Measurements from ENCODE around the gene TMEM52. TPM values are rescaled to one million over a fixed set of nuclear protein-coding genes. Genes with fewer than 3 reads are reported as not detected.

TMEM52 gene
- total and polyA plus RNA-seq, 9 of the 15 experiments (the other 6 are each of a cell fraction or from before 2014, with no cell fraction given) = 0.37 to 22.5 (median 6.8) TPM

GRCh38 chr1:1889847-1890505 is 29.1 kb downstream of the TMEM52 start (continued):
- TF ChIP-seq, protein P1, sequence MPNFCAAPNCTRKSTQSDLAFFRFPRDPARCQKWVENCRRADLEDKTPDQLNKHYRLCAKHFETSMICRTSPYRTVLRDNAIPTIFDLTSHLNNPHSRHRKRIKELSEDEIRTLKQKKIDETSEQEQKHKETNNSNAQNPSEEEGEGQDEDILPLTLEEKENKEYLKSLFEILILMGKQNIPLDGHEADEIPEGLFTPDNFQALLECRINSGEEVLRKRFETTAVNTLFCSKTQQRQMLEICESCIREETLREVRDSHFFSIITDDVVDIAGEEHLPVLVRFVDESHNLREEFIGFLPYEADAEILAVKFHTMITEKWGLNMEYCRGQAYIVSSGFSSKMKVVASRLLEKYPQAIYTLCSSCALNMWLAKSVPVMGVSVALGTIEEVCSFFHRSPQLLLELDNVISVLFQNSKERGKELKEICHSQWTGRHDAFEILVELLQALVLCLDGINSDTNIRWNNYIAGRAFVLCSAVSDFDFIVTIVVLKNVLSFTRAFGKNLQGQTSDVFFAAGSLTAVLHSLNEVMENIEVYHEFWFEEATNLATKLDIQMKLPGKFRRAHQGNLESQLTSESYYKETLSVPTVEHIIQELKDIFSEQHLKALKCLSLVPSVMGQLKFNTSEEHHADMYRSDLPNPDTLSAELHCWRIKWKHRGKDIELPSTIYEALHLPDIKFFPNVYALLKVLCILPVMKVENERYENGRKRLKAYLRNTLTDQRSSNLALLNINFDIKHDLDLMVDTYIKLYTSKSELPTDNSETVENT (CRISPR knock-in tag; IDR thresholded peaks at IDR 0.05) = 0 out of 2 replicates have a peak, but pooled peaks have one; percentile 24
- TF ChIP-seq ZNF197 (CRISPR knock-in tag; IDR thresholded peaks at IDR 0.05; ENCODE audit: low read depth) = no peak
- TF ChIP-seq, protein P2, sequence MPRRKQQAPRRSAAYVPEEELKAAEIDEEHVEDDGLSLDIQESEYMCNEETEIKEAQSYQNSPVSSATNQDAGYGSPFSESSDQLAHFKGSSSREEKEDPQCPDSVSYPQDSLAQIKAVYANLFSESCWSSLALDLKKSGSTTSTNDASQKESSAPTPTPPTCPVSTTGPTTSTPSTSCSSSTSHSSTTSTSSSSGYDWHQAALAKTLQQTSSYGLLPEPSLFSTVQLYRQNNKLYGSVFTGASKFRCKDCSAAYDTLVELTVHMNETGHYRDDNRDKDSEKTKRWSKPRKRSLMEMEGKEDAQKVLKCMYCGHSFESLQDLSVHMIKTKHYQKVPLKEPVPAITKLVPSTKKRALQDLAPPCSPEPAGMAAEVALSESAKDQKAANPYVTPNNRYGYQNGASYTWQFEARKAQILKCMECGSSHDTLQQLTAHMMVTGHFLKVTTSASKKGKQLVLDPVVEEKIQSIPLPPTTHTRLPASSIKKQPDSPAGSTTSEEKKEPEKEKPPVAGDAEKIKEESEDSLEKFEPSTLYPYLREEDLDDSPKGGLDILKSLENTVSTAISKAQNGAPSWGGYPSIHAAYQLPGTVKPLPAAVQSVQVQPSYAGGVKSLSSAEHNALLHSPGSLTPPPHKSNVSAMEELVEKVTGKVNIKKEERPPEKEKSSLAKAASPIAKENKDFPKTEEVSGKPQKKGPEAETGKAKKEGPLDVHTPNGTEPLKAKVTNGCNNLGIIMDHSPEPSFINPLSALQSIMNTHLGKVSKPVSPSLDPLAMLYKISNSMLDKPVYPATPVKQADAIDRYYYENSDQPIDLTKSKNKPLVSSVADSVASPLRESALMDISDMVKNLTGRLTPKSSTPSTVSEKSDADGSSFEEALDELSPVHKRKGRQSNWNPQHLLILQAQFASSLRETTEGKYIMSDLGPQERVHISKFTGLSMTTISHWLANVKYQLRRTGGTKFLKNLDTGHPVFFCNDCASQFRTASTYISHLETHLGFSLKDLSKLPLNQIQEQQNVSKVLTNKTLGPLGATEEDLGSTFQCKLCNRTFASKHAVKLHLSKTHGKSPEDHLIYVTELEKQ (CRISPR knock-in tag; IDR thresholded peaks at IDR 0.05) = no peak
- no peak for TF ChIP-seq MAFG (tag; conservative IDR thresholded peaks at IDR 0.05)
- TF ChIP-seq TEAD2 (tag; IDR thresholded peaks at IDR 0.05) = no peak
- peak; percentile 59 for TF ChIP-seq GATAD2B (IDR thresholded peaks at IDR 0.05; ENCODE audit: borderline replicate concordance)
- no peak for TF ChIP-seq HDAC6 (IDR thresholded peaks at IDR 0.05; ENCODE audit: low read depth, low read length)
- TF ChIP-seq, protein P3, sequence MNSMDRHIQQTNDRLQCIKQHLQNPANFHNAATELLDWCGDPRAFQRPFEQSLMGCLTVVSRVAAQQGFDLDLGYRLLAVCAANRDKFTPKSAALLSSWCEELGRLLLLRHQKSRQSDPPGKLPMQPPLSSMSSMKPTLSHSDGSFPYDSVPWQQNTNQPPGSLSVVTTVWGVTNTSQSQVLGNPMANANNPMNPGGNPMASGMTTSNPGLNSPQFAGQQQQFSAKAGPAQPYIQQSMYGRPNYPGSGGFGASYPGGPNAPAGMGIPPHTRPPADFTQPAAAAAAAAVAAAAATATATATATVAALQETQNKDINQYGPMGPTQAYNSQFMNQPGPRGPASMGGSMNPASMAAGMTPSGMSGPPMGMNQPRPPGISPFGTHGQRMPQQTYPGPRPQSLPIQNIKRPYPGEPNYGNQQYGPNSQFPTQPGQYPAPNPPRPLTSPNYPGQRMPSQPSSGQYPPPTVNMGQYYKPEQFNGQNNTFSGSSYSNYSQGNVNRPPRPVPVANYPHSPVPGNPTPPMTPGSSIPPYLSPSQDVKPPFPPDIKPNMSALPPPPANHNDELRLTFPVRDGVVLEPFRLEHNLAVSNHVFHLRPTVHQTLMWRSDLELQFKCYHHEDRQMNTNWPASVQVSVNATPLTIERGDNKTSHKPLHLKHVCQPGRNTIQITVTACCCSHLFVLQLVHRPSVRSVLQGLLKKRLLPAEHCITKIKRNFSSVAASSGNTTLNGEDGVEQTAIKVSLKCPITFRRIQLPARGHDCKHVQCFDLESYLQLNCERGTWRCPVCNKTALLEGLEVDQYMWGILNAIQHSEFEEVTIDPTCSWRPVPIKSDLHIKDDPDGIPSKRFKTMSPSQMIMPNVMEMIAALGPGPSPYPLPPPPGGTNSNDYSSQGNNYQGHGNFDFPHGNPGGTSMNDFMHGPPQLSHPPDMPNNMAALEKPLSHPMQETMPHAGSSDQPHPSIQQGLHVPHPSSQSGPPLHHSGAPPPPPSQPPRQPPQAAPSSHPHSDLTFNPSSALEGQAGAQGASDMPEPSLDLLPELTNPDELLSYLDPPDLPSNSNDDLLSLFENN (IDR thresholded peaks at IDR 0.05; ENCODE audit: low read depth in 2 of 2, low read length in 2 of 2) = no peak
- TF ChIP-seq EWSR1 (IDR thresholded peaks at IDR 0.05; ENCODE audit: borderline replicate concordance, low read depth, partially characterized antibody) = no peak
- peak; percentile 55; the same call in 1 of the 2 replicates for TF ChIP-seq PHF8 (IDR thresholded peaks at IDR 0.05; ENCODE audit: borderline replicate concordance, low read length)
- TF ChIP-seq JUN (IDR thresholded peaks at IDR 0.05; ENCODE audit: borderline replicate concordance, low read depth, low read length) = no peak
- no peak for TF ChIP-seq JUN (CRISPR knock-in tag; IDR thresholded peaks at IDR 0.05; ENCODE audit: borderline replicate concordance)
- peak in 1 of 2 experiments; percentile 74; a peak in 1 of 4 replicates for TF ChIP-seq HDAC1 (IDR thresholded peaks at IDR 0.05)
- TF ChIP-seq KHSRP (IDR thresholded peaks at IDR 0.05) = no peak
- no peak for TF ChIP-seq CAMTA2 (CRISPR knock-in tag; conservative IDR thresholded peaks at IDR 0.05)
- TF ChIP-seq MYC (IDR thresholded peaks at IDR 0.05; ENCODE audit: low read depth, low read length) = peak; percentile 36; the same call in 1 of the 2 replicates
- no peak for TF ChIP-seq MYC (CRISPR knock-in tag; IDR thresholded peaks at IDR 0.05; ENCODE audit: borderline replicate concordance, low read depth)
- TF ChIP-seq ETV1 (tag; conservative IDR thresholded peaks at IDR 0.05; ENCODE audit: low read depth) = no peak
- TF ChIP-seq IRF2 (CRISPR knock-in tag; IDR thresholded peaks at IDR 0.05) = no peak

Measured in K562 (cell line).